ENCODE data around the gene PUDP. TPM values are rescaled to one million over a fixed set of nuclear protein-coding genes. Genes with fewer than 3 reads are reported as not detected.
"Not testable (repeated sequence)": the region's sequence is repeated elsewhere in the genome, so short reads cannot be mapped to it uniquely, and the experiment has no call there.

The PUDP gene
- total RNA-seq, 1 donor from 2014 or later, result 63.6 TPM

DNA sequence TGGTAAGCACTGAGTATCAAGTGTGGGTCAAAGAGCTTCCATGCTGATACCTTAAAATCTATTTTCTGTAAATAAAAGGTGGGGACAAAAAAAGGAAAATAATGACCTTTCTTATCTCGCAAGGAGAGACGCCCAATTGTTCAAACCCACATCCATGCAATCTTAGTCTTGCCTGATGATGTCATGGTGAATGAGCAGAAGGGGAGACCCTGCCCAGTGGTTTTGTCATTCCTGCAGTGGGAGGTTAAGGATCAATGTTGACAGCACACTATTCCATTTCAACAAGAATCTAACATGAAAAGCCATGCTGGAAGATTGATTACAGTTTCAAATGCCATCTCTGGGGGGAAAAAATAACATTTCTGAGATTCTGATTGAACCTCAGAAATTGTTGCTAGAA, 40.7 kb upstream of the PUDP start:
- Mint-ChIP-seq H3K27me3 (no peaks in the 10 kb centered on the region), H3K36me3 (no peaks in the 10 kb centered on the region), H3K9me3 (peaks cover 9% of the 10 kb centered on the region), H3K27ac (peak overlapping the region; percentile 34), H3K4me3 (no peak overlapping the region), H3K4me1 (ENCODE audit: unreplicated experiment) (peaks cover 14% of the 10 kb centered on the region)
- TF ChIP-seq, protein P1, sequence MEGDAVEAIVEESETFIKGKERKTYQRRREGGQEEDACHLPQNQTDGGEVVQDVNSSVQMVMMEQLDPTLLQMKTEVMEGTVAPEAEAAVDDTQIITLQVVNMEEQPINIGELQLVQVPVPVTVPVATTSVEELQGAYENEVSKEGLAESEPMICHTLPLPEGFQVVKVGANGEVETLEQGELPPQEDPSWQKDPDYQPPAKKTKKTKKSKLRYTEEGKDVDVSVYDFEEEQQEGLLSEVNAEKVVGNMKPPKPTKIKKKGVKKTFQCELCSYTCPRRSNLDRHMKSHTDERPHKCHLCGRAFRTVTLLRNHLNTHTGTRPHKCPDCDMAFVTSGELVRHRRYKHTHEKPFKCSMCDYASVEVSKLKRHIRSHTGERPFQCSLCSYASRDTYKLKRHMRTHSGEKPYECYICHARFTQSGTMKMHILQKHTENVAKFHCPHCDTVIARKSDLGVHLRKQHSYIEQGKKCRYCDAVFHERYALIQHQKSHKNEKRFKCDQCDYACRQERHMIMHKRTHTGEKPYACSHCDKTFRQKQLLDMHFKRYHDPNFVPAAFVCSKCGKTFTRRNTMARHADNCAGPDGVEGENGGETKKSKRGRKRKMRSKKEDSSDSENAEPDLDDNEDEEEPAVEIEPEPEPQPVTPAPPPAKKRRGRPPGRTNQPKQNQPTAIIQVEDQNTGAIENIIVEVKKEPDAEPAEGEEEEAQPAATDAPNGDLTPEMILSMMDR (conservative IDR thresholded peaks at IDR 0.05), result no peak
- no peak for DNase-seq (ENCODE audit: extremely low spot score, unreplicated experiment)

DNA sequence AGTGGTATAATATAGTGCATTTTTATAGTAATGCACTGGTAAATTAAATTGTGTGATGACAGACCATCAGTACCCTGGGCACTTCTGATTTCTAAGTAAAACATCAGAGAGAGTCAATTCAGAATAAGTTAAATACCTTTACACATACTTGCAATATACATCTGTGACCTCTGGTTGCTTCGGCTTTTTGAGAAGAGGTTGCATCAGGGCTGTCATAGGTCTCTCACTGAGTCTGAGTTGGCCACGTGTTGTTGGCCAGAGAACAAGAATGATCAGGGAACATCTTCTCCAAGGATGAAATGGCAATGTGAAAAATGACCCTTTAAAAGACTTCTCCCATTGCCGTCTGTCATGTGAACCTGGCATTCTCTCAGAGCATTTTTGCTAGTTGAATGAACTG, 36.9 kb upstream of the PUDP start:
- no peak overlapping the region for H3K4me3 Mint-ChIP-seq
- H3K27me3 Mint-ChIP-seq, result no peaks in the 10 kb centered on the region
- TF ChIP-seq, protein P1 (conservative IDR thresholded peaks at IDR 0.05), result no peak
- H3K36me3 Mint-ChIP-seq, result no peaks in the 10 kb centered on the region
- no peak for DNase-seq (ENCODE audit: extremely low spot score, unreplicated experiment)
- H3K4me1 Mint-ChIP-seq (ENCODE audit: unreplicated experiment), result peaks cover 14% of the 10 kb centered on the region
- no peak overlapping the region for H3K27ac Mint-ChIP-seq
- H3K9me3 Mint-ChIP-seq, result peaks cover 9% of the 10 kb centered on the region

DNA sequence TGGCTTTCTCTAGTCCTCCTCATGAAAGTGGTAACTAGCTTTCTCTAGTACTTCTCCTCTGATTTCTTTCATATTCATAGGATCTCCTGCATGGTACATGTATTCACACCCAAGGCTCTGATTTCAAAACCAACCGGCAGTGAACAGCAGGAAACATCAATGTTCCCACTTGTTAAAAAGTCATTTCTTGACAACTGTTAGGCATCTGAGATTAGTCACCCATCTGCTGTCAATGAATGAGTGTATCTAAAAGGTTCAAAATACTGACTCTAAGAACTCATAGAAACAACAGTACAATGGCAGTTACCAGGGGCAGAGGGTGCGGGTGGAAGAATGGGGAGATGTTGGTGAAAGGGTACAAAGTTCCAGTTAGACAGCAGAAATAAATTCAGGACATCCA, 31.5 kb upstream of the PUDP start:
- TF ChIP-seq, protein P1 (conservative IDR thresholded peaks at IDR 0.05), result no peak
- Mint-ChIP-seq H3K27ac (no peak overlapping the region), H3K9me3 (no peaks in the 10 kb centered on the region), H3K36me3 (no peaks in the 10 kb centered on the region), H3K4me1 (ENCODE audit: unreplicated experiment) (no peaks in the 10 kb centered on the region), H3K27me3 (no peaks in the 10 kb centered on the region), H3K4me3 (no peak overlapping the region)
- no peak for DNase-seq (ENCODE audit: extremely low spot score, unreplicated experiment)

DNA sequence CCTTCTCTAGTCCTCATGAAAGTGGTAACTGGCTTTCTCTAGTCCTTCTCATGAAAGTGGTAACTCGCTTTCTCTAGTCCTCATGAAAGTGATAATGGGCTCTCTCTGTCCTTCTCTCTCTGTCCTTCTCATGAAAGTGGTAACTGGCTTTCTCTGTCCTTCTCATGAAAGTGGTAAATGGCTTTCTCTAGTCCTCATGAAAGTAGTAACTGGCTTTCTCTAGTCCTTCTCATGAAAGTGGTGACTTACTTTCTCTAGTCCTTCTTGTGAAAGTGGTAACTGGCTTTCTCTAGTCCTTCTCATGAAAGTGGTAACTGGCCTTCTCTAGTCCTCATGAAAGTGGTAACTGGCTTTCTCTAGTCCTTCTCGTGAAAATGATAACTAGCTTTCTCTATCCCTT, 30.9 kb upstream of the PUDP start:
- not testable (repeated sequence) for H3K27ac Mint-ChIP-seq; DNase-seq (ENCODE audit: extremely low spot score, unreplicated experiment); H3K4me1 Mint-ChIP-seq (ENCODE audit: unreplicated experiment); H3K27me3 Mint-ChIP-seq; H3K36me3 Mint-ChIP-seq; H3K9me3 Mint-ChIP-seq; H3K4me3 Mint-ChIP-seq

DNA sequence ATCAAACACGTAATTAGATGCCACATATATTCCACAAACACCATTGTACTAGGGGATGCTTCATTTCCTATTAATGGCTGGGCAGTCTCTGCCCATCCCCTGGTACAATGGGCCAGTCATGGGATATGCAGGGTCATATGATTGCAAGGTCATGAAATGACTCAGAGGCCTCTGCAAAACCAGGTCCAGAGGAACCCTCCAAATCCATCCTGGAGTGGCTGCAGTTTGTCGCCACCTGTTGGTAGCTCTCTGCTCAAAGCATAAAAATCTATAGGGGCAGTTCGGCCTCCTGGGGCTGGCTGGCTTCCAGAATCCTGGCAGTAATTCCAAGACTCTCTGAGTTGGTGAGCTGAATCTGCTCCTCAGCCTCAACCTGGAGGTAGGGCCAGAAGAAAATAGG, 22.9 kb upstream of the PUDP start:
- no peak for DNase-seq (ENCODE audit: extremely low spot score, unreplicated experiment)
- TF ChIP-seq, protein P1 (conservative IDR thresholded peaks at IDR 0.05), result peak; percentile 60

DNA sequence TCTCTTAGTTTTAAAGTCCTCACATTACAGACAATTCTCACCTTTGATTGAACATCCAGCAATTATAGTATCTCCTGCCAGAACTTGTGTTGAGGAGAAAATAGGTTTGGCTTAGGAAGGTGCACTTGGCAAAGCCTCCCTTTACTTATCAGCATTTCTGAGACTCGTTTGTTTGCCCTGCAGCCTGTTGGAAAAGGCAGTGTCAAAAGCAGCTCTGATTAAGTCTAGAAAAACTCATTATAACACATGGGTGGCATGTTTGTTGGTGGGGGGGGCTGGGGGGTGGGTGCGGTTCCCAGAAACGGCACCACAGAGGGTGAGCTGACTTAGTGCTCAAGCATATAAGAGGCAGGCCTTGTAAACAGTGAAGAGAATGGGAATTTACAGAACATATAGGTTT, 21.7 kb upstream of the PUDP start:
- Mint-ChIP-seq H3K36me3 (peaks cover 5% of the 10 kb centered on the region), H3K27me3 (no peaks in the 10 kb centered on the region), H3K4me1 (ENCODE audit: unreplicated experiment) (no peaks in the 10 kb centered on the region), H3K9me3 (peaks cover 5% of the 10 kb centered on the region), H3K27ac (no peak overlapping the region), H3K4me3 (no peak overlapping the region)
- TF ChIP-seq, protein P1 (conservative IDR thresholded peaks at IDR 0.05), result no peak
- DNase-seq (ENCODE audit: extremely low spot score, unreplicated experiment), result no peak

More for the DNA sequence above, 22.9 kb upstream of the PUDP start:
- no peaks in the 10 kb centered on the region for H3K27me3 Mint-ChIP-seq
- peaks cover 5% of the 10 kb centered on the region for H3K36me3 Mint-ChIP-seq
- H3K4me3 Mint-ChIP-seq, result no peak overlapping the region
- no peak overlapping the region for H3K27ac Mint-ChIP-seq
- peaks cover 5% of the 10 kb centered on the region for H3K9me3 Mint-ChIP-seq
- no peaks in the 10 kb centered on the region for H3K4me1 Mint-ChIP-seq (ENCODE audit: unreplicated experiment)
